GM12878 (cell line): ENCODE results near the gene FOXG1. TPM values are rescaled to one million over a fixed set of nuclear protein-coding genes. Genes with fewer than 3 reads are reported as not detected.

Source experiments
- ATAC-seq: fragments of 200-7000 bp; cut with Tn5 transposase; 3 replicates; pipeline ENCODE4 v1.9.1; 2020; ENCODE audit warnings: mild to moderate bottlenecking, moderate library complexity
- BruUV-seq: library from RNA; stranded (reverse); fragments of 400-500 nt; replicated peaks from 2 replicates; lab custom pipeline; 2021; lab: Mats Ljungman, UMichigan
- CTCF ChIA-PET: fragments of 300-600 bp; sonication (Branson Sonifier 250); formaldehyde crosslinking; extraction: SDS; loops from one replicate; lab custom pipeline; 2021; ENCODE audit warnings: inconsistent platforms; lab: Yijun Ruan, JAX
- POLR2A ChIA-PET: fragments of 350-600 bp; formaldehyde crosslinking; extraction: SDS; loops from one replicate; lab custom pipeline; 2021; ENCODE audit warnings: inconsistent platforms; lab: Charles Lee
- RAD21 ChIA-PET: fragments of 300-600 bp; sonication (Branson Sonifier 250); formaldehyde crosslinking; loops from one replicate; lab custom pipeline; 2023; ENCODE audit warnings: antibody characterized with exemption; ENCODE audit not compliant: unreplicated experiment; lab: Charles Lee
- SMC1A ChIA-PET: fragments of 300-600 bp; sonication (Branson Sonifier 250); formaldehyde crosslinking; loops from one replicate; lab custom pipeline; 2023; ENCODE audit not compliant: unreplicated experiment, uncharacterized antibody; lab: Charles Lee
- DNase-seq: peaks from one replicate; pipeline ENCODE4 v3.0.0-alpha.2; 2011; ENCODE audit warnings: low read depth, low spot score
- FAIRE-seq: peaks from 3 replicates; lab custom pipeline; 2011; peaks lifted over from hg19 to GRCh38; lab: Jason Lieb, UNC
- H2AFZ ChIP-seq: 2 replicates; pipeline ENCODE4 v1.6.0; 2011; ENCODE audit warnings: low read depth, low read length, control low read depth; ENCODE audit not compliant: control insufficient read depth
- H3K27ac ChIP-seq: 2 replicates; pipeline ENCODE4 v1.5.1; 2011; ENCODE audit warnings: control low read depth; ENCODE audit not compliant: control insufficient read depth, insufficient read depth
- H3K27me3 ChIP-seq, 2 experiments: replicated peaks in 1 of 2; 2 replicates each; pipeline versions ENCODE4 v1.6.0 to v1.6.1; 2011; ENCODE audit warnings: low read length in 1 of 2; ENCODE audit not compliant: control insufficient read depth in 2 of 2, insufficient read depth in 2 of 2
- H3K36me3 ChIP-seq, 2 experiments: 2 replicates each; pipeline ENCODE4 v1.5.1; 2011; ENCODE audit warnings: low read length in 1 of 2; ENCODE audit not compliant: control insufficient read depth in 2 of 2, insufficient read depth in 2 of 2
- H3K4me1 ChIP-seq: 2 replicates; pipeline ENCODE4 v1.6.1; 2011; ENCODE audit warnings: mild to moderate bottlenecking, low read length, moderate library complexity, mixed read lengths; ENCODE audit not compliant: control insufficient read depth, insufficient read depth
- H3K4me2 ChIP-seq: 2 replicates; pipeline ENCODE4 v1.6.0; 2011; ENCODE audit warnings: control low read depth; ENCODE audit not compliant: control insufficient read depth, insufficient read depth
- H3K4me3 ChIP-seq: fragments of 200-600 bp; sonication (generic); 2 replicates; pipeline ENCODE4 v1.5.1; 2016
- H3K79me2 ChIP-seq: 2 replicates; pipeline ENCODE4 v1.6.0; 2011; ENCODE audit warnings: low read length; ENCODE audit not compliant: control insufficient read depth, insufficient read depth
- H3K9ac ChIP-seq: 2 replicates; pipeline ENCODE4 v1.8.0; 2011; ENCODE audit warnings: low read length, control low read depth, mixed read lengths; ENCODE audit not compliant: control insufficient read depth, insufficient read depth
- H3K9me3 ChIP-seq: replicated peaks from 3 replicates; pipeline ENCODE4 v1.5.1; 2011; ENCODE audit warnings: mild to moderate bottlenecking, low read length; ENCODE audit not compliant: control insufficient read depth, insufficient read depth
- H4K20me1 ChIP-seq: 2 replicates; pipeline ENCODE4 v1.6.0; 2011; ENCODE audit not compliant: control insufficient read depth, insufficient read depth
- ATF2 ChIP-seq: IDR thresholded peaks from 2 replicates; pipeline ENCODE4 v1.6.1; 2012; ENCODE audit warnings: low read length, inconsistent platforms
- BRCA1 ChIP-seq: IDR thresholded peaks from 2 replicates; pipeline ENCODE4 v1.6.1; 2011; ENCODE audit warnings: low read depth, low read length, improper control_type of control experiment
- CTCF ChIP-seq, 3 experiments: IDR thresholded peaks in 2 of 3; conservative IDR thresholded peaks in 1 of 3; 2 replicates each; pipeline ENCODE4 v1.5.1; 2011; ENCODE audit warnings: low read depth in 3 of 3, low read length in 3 of 3, mild to moderate bottlenecking in 3 of 3, control low read depth in 2 of 3, moderate library complexity in 2 of 3, inconsistent platforms in 1 of 3, mixed read lengths in 1 of 3; ENCODE audit not compliant: control insufficient read depth in 2 of 3, insufficient read depth in 1 of 3; ENCODE audit errors: extremely low read depth in 1 of 3
- HDAC2 ChIP-seq: fragments of 200-600 bp; sonication (generic); IDR thresholded peaks from 2 replicates; pipeline ENCODE4 v1.6.1; 2017
- HSF1 ChIP-seq: fragments of 150-350 bp; IDR thresholded peaks from 2 replicates; pipeline ENCODE4 v1.6.1; 2014; ENCODE audit warnings: mild to moderate bottlenecking, low read depth, low read length
- IKZF2 ChIP-seq, 2 experiments: fragments of 450-650 bp; IDR thresholded peaks; 2 replicates each; pipeline ENCODE4 v1.6.1; 2017; ENCODE audit warnings: mild to moderate bottlenecking in 2 of 2, moderate library complexity in 2 of 2
- NBN ChIP-seq: fragments of 450-650 bp; IDR thresholded peaks from 2 replicates; pipeline ENCODE4 v1.6.1; 2016
- RAD51 ChIP-seq: fragments of 450-650 bp; IDR thresholded peaks from 2 replicates; pipeline ENCODE4 v1.6.1; 2016; ENCODE audit warnings: moderate library complexity, mild to moderate bottlenecking, inconsistent platforms
- RELA ChIP-seq: fragments of 450-650 bp; IDR thresholded peaks from 2 replicates; pipeline ENCODE4 v1.8.0; 2014; ENCODE audit warnings: borderline replicate concordance; ENCODE audit not compliant: partially characterized antibody
- SREBF1 ChIP-seq: IDR thresholded peaks from 2 replicates; pipeline ENCODE4 v1.6.1; 2012; ENCODE audit warnings: mild to moderate bottlenecking, low read length
- SUPT20H ChIP-seq: IDR thresholded peaks from 2 replicates; pipeline ENCODE4 v1.6.1; 2011; ENCODE audit warnings: low read depth, mild to moderate bottlenecking, low read length, moderate library complexity, borderline replicate concordance; ENCODE audit not compliant: control insufficient read depth
- TCF12 ChIP-seq: IDR thresholded peaks from 2 replicates; pipeline ENCODE4 v1.6.1; 2011; ENCODE audit warnings: low read depth, mild to moderate bottlenecking, low read length
- ZNF274 ChIP-seq: IDR thresholded peaks from one replicate; pipeline ENCODE4 v1.8.0; 2011; ENCODE audit not compliant: insufficient read length, insufficient read depth
- ZNF687 ChIP-seq: fragments of 450-650 bp; IDR thresholded peaks from 2 replicates; pipeline ENCODE4 v1.6.1; 2017; ENCODE audit warnings: mild to moderate bottlenecking, moderate library complexity
- WGBS: methylation state at CpG from one replicate; pipeline ENCODE4 v1.1.6; 2016; ENCODE audit warnings: low lambda C conversion rate; ENCODE audit not compliant: insufficient replicate concordance, insufficient coverage; ENCODE audit errors: missing lambda C conversion rate; 5-methylcytosine and 5-hydroxymethylcytosine counted together
- in situ Hi-C: fragments of 300-500 bp; cut with MboI; formaldehyde crosslinking; loops from 9 replicates; pipeline ENCODE4 v1.14.3; 2018; ENCODE audit warnings: mixed read lengths
- intact Hi-C: fragments of 100-400 bp; cut with micrococcal nuclease; formaldehyde crosslinking; loops from one replicate; pipeline ENCODE4 v1.14.2; 2022; ENCODE audit not compliant: unreplicated experiment
- polyA plus RNA-seq, 11 experiments: library from polyadenylated mRNA; depleted of rRNA in 4 of 11; unstranded in 6 of 11; stranded (reverse) in 5 of 11; fragments of >200 nt; fragmentation: Nextera tagmentation in 4 of 11; fragmentation: Illumina TruSeq in 1 of 11; extraction: Ambion mirVana in 4 of 11; extraction: Trizol in 1 of 11; gene quantifications; 1 replicate in 1 of 11; 2 replicates in 10 of 11; pipeline versions ENCODE4 v1.2.1 to v1.2.3, GENCODE V29; 2011 to 2016; ENCODE audit warnings: inconsistent platforms in 2 of 11, missing spikeins in 2 of 11, low read depth in 1 of 11
- total RNA-seq, 4 experiments: library from RNA; depleted of rRNA in 3 of 4; stranded (reverse); fragments of >200 nt in 3 of 4; fragmentation: Illumina TruSeq in 1 of 4; extraction: Trizol in 1 of 4; gene quantifications; 2 replicates each; pipeline versions ENCODE4 v1.2.1 to v1.2.3, GENCODE V29; 2013 to 2021

The FOXG1 gene
- total and polyA plus RNA-seq, 10 of the 15 experiments (the other 5 are each of a cell fraction or from before 2014, with no cell fraction given) = 0.04 to 0.44 (median 0.06) TPM; not detected in 1

- Histone ChIP-seq H3K27ac (no peak overlapping the region), H3K79me2 (no peaks in the 10 kb centered on the region), H3K9me3 (peaks cover 6% of the 10 kb centered on the region; the same call in 1 of the 3 replicates), H3K27me3 (no peaks in the 10 kb centered on the region), H3K4me3 (no peak overlapping the region), H3K4me2 (no peak overlapping the region), H2AFZ (no peak overlapping the region), H3K4me1 (peaks cover 4% of the 10 kb centered on the region; the same call in 1 of the 2 replicates), H4K20me1 (no peaks in the 10 kb centered on the region), H3K36me3 (no peaks in the 10 kb centered on the region), H3K9ac (no peak overlapping the region)
- POLR2A ChIA-PET = no interaction called here
- DNase-seq (no peak), FAIRE-seq (no peak), ATAC-seq (no peak)
- 24% methylated on average over 2 of the region's 2 CpGs for WGBS
- in situ Hi-C loops = no loop called here
- SMC1A ChIA-PET = no interaction called here
- BruUV-seq = no TSS peak
- CTCF ChIA-PET = no interaction called here
- intact Hi-C loops = no loop called here
- RAD21 ChIA-PET = no interaction called here
- no peak for TF ChIP-seq IKZF2 (IDR thresholded peaks at IDR 0.05)
- no peak for TF ChIP-seq CTCF (IDR thresholded peaks at IDR 0.05 in 2 of 3, conservative IDR thresholded peaks at IDR 0.05 in 1 of 3; ENCODE audit: control insufficient read depth in 2 of 3, extremely low read depth in 1 of 3, insufficient read depth in 1 of 3, low read depth in 3 of 3, low read length in 3 of 3)
- TF ChIP-seq ZNF274 = no peak
- no peak for TF ChIP-seq BRCA1
- no peak for TF ChIP-seq SREBF1
- TF ChIP-seq HSF1 = no peak
- TF ChIP-seq SUPT20H = no peak
- no peak for TF ChIP-seq RELA
- TF ChIP-seq ZNF687 = no peak
- TF ChIP-seq NBN = no peak
- TF ChIP-seq ATF2 = no peak
- TF ChIP-seq HDAC2 = no peak
- no peak for TF ChIP-seq TCF12
- no peak for TF ChIP-seq RAD51
These were observed 15.7 kb downstream of the FOXG1 start for GRCh38 chr14:28782301-28782700.
